Heart left ventricle (tissue), 16 donors: ENCODE measurements around the gene MINDY4. TPM values are rescaled to one million over a fixed set of nuclear protein-coding genes. Genes with fewer than 3 reads are reported as not detected.
A peak's percentile ranks its signal among the peaks of the same experiment; 100 is the strongest.

ENCODE experiments used
- ATAC-seq, 4 donors: fragments of 200-7000 bp; cut with Tn5 transposase; one replicate each; pipeline ENCODE4 v1.9.1; 2020 to 2022; ENCODE audit warnings: moderate library complexity in 4 of 4, mild to moderate bottlenecking in 3 of 4, moderate number of reproducible peaks in 1 of 4
- DNase-seq, 5 donors: peaks; one replicate each; pipeline ENCODE4 v3.0.0-alpha.2; 2020
- H3K27ac ChIP-seq, 12 donors: fragments of 200-600 bp; sonication (generic) in 4 of 12; one replicate each; pipeline versions ENCODE4 v1.5.0 to v1.8.0; 2016 to 2022; ENCODE audit warnings: mild to moderate bottlenecking in 2 of 12
- H3K27me3 ChIP-seq, 9 donors: fragments of 200-600 bp; sonication (generic) in 2 of 9; one replicate each; pipeline versions ENCODE4 v1.5.1 to v1.8.0; 2016 to 2022; ENCODE audit warnings: mild to moderate bottlenecking in 3 of 9
- H3K36me3 ChIP-seq, 9 donors: fragments of 200-600 bp; sonication (generic) in 2 of 9; one replicate each; pipeline versions ENCODE4 v1.5.0 to v1.8.0; 2018 to 2022; ENCODE audit warnings: mild to moderate bottlenecking in 2 of 9
- H3K4me1 ChIP-seq, 12 donors: fragments of 200-600 bp; sonication (generic) in 4 of 12; one replicate each; pipeline versions ENCODE4 v1.5.0 to v1.8.0; 2016 to 2022; ENCODE audit warnings: mild to moderate bottlenecking in 3 of 12
- H3K4me3 ChIP-seq, 12 donors: fragments of 200-600 bp; sonication (generic) in 4 of 12; one replicate each; pipeline versions ENCODE4 v1.5.0 to v1.8.0; 2017 to 2022; ENCODE audit warnings: mild to moderate bottlenecking in 9 of 12, moderate library complexity in 4 of 12
- H3K9me3 ChIP-seq, 12 donors: fragments of 200-600 bp; sonication (generic) in 4 of 12; one replicate each; pipeline versions ENCODE4 v1.5.0 to v1.8.0; 2016 to 2022; ENCODE audit warnings: mild to moderate bottlenecking in 1 of 12
- CTCF ChIP-seq, 12 donors: fragments of 200-600 bp; sonication (generic) in 4 of 12; IDR thresholded peaks; one replicate each; pipeline versions ENCODE4 v1.5.0 to v1.8.0; 2018 to 2022; ENCODE audit warnings: antibody characterized with exemption in 12 of 12, mild to moderate bottlenecking in 5 of 12
- POLR2A ChIP-seq, 2 donors: fragments of 450-650 bp; IDR thresholded peaks; one replicate each; pipeline ENCODE4 v1.6.1; 2017; ENCODE audit warnings: antibody characterized with exemption in 2 of 2, mild to moderate bottlenecking in 2 of 2, moderate library complexity in 2 of 2
- WGBS, 4 donors: extraction: QIAGEN DNeasy Blood & Tissue Kit in 2 of 4; methylation state at CpG; one replicate each; pipeline versions ENCODE4 v1.1.5 to v1.1.7; 2013 to 2018; 5-methylcytosine and 5-hydroxymethylcytosine counted together
- intact Hi-C, 10 donors: fragments of 100-400 bp; cut with DNase I; formaldehyde crosslinking; loops; one replicate each; pipeline versions ENCODE4 v1.11.1 to v1.14.2; 2022
- polyA plus RNA-seq, 2 donors: library from polyadenylated mRNA; stranded (reverse); fragments of 200-250 nt; gene quantifications; one replicate each; pipeline ENCODE4 v1.2.3, GENCODE V29; 2013
- total RNA-seq, 9 donors: library from RNA; depleted of rRNA in 2 of 9; stranded (reverse); fragments of >200 nt in 2 of 9; fragmentation: NEBNext Ultra II Directional in 3 of 9; extraction: Animal tissue kit (Norgen Biotek cat#: 25700) in 3 of 9; gene quantifications; one replicate each; pipeline versions ENCODE4 v1.1.0 to v1.2.4, GENCODE V29; 2016 to 2023
- donor health status: ischemic (EF 13 %, LVEDD 7.1; RV severe dilation, severe dysfunction).
- donor health status: healthy with polysubstance abuse.
- donor health status: DM: no; HTN: yes; CAD: no.
- donor health status: DM: no; HTN: no; CAD: no.
- donor health status: ischemic (EF 25% LVEDD 6.9; RV normal size, moderate dysfunction).
- donor health status: ischemic (EF 25% LVEDD 5.7; RV mildly dilated, moderate dysfunction).
- donor health status: healthy.
- donor health status: DM: yes; HTN: yes; CAD: no.
- donor health status: ischemic (EF 35%, LVEDD 5.7; RV mildly dilated, moderate dysfunction).
- donor health status: nonischemic (EF 11% LVEDD 7.7; RV severe dilation, severe dysfunction).
- donor health status: DM: yes; HTN: yes; CAD: no.
- donor health status: PGD.
- donor health status: ischemic (EF 29% LVEDD 5.4; RV normal size, mild dysfunction).
- donor health status: nonischemic (EF 23%, LVEDD 6.1; RV moderate dilation, normal function).

The MINDY4 gene
- total and polyA plus RNA-seq, 11 donors, result 1.3 to 6.0 (median 2.9) TPM

GRCh38 chr7:30726296-30727006 lies 44.8 kb upstream of the MINDY4 start:
- no peak for ATAC-seq
- peak overlapping the region in 1 of 12 donors; percentile 9 for H3K27ac ChIP-seq

GRCh38 chr7:30727061-30727945 lies 43.9 kb upstream of the MINDY4 start:
- Histone ChIP-seq H3K4me3 (peak overlapping the region in 1 of 12 donors; percentile 28), H3K27me3 (no peaks in the 10 kb centered on the region), H3K27ac (peak overlapping the region in 1 of 12 donors; percentile 55), H3K4me1 (no peaks in the 10 kb centered on the region), H3K36me3 (no peaks in the 10 kb centered on the region), H3K9me3 (no peaks in the 10 kb centered on the region)
- no peak for DNase-seq
- TF ChIP-seq POLR2A (IDR thresholded peaks at IDR 0.05) (no peak), CTCF (IDR thresholded peaks at IDR 0.05) (no peak)
- 63 to 81% (median 79%) methylated on average over 8 of the region's 8 CpGs for WGBS, 4 donors
- intact Hi-C loops, result no loop called here
- peak in 1 of 4 donors; percentile 23 for ATAC-seq

More at GRCh38 chr7:30726296-30727006, 44.8 kb upstream of the MINDY4 start:
- Histone ChIP-seq H3K4me1 (no peaks in the 10 kb centered on the region), H3K4me3 (peak overlapping the region in 1 of 12 donors; percentile 28), H3K36me3 (no peaks in the 10 kb centered on the region), H3K27me3 (no peaks in the 10 kb centered on the region), H3K9me3 (no peaks in the 10 kb centered on the region)
- DNase-seq, result no peak
- intact Hi-C loops, result no loop called here
- TF ChIP-seq POLR2A (IDR thresholded peaks at IDR 0.05) (no peak), CTCF (IDR thresholded peaks at IDR 0.05) (no peak)
- WGBS, 4 donors, result 91 to 99% (median 94%) methylated on average over 5 to 7 of the region's 7 CpGs

GRCh38 chr7:30728591-30729100 lies 42.6 kb upstream of the MINDY4 start:
- Histone ChIP-seq H3K4me1 (no peaks in the 10 kb centered on the region), H3K9me3 (no peaks in the 10 kb centered on the region), H3K27me3 (no peaks in the 10 kb centered on the region), H3K36me3 (no peaks in the 10 kb centered on the region), H3K4me3 (no peak overlapping the region), H3K27ac (no peak overlapping the region)
- DNase-seq (no peak), ATAC-seq (no peak)
- intact Hi-C loops, result no loop called here
- TF ChIP-seq POLR2A (IDR thresholded peaks at IDR 0.05), result no peak
- no peak for TF ChIP-seq CTCF (IDR thresholded peaks at IDR 0.05)
- WGBS, 4 donors, result 75 to 83% (median 80%) methylated on average over 6 of the region's 6 CpGs

- Histone ChIP-seq H3K27me3 (no peaks in the 10 kb centered on the region), H3K27ac (no peak overlapping the region), H3K4me3 (no peak overlapping the region), H3K36me3 (no peaks in the 10 kb centered on the region), H3K9me3 (no peaks in the 10 kb centered on the region), H3K4me1 (no peaks in the 10 kb centered on the region)
- WGBS, 4 donors, result 40 to 58% (median 50%) methylated on average over 2 of the region's 2 CpGs
- no peak for TF ChIP-seq CTCF (IDR thresholded peaks at IDR 0.05)
- TF ChIP-seq POLR2A (IDR thresholded peaks at IDR 0.05), result no peak
- no peak for DNase-seq
- ATAC-seq, result peak in 3 of 4 donors; percentile 25 to 87 (median 58)
- intact Hi-C loops, result loop anchor here in 3 of 10 donors (10.0 kb wide), 2 partner anchors 105 to 115 kb away; no protein-coding TSS in a partner anchor
Observed at GRCh38 chr7:30729642-30730041, 41.6 kb upstream of the MINDY4 start.
